Measurements from ENCODE around the gene ACP7.
"Not testable (repeated sequence)": the region's sequence is repeated elsewhere in the genome, so short reads cannot be mapped to it uniquely, and the experiment has no call there.

Gene ACP7

GRCh38 chr19:39083983-39084731 lies at the start of gene ACP7:
TSS of gene ACP7 (plus strand) at chr19:39084368. CDS start at chr19:39085270, 902 bp downstream.
- DNase-seq: no peak

- DNase-seq: no peak
Measured at GRCh38 chr19:39036581-39036980, 47.6 kb upstream of the ACP7 start.

GRCh38 chr19:39037194-39037593 lies 47.0 kb upstream of the ACP7 start:
- no peak for DNase-seq

- DNase-seq: peak; percentile 43 to 51
Measured at GRCh38 chr19:39038098-39038497, 46.1 kb upstream of the ACP7 start.

GRCh38 chr19:39045506-39045905 lies 38.7 kb upstream of the ACP7 start:
- DNase-seq: no peak

DNA sequence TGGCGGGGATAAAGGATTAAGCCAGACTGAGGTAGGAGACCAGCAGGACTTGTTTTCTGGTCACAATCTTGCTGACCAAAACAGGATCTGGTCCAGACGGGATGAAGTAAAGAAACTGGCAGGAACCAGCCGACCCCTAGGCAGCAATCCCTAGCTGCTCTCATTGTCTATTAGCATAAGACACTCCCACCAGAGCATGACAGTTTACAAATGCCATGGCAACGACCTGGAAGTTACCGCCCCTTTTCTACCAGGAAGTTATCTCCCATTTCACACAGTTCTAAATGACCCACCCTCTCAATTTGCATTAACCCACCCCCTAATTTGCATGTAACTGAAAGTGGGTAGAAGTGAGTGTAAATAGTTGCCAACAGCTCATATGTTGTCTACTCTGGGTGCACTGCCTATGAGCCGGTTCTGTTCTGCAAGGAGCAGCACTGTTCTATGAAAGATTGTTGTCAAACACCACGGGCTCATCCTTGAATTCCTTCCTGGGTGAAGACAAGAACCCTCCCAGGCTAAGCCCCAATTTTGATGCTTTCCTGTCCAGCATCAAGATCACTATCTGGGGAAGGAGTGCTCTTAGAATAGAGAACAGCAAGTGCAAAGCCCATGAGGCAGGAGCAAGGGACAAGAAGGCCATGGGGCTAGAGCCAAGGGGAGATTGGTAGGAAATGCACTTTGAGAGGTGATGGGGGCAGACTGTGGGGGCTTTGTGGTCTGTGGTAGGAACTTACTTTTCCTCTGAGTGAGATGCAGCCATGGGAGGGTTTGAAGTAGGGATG lies 37.9 kb upstream of the ACP7 start:
- DNase-seq: no peak

DNA sequence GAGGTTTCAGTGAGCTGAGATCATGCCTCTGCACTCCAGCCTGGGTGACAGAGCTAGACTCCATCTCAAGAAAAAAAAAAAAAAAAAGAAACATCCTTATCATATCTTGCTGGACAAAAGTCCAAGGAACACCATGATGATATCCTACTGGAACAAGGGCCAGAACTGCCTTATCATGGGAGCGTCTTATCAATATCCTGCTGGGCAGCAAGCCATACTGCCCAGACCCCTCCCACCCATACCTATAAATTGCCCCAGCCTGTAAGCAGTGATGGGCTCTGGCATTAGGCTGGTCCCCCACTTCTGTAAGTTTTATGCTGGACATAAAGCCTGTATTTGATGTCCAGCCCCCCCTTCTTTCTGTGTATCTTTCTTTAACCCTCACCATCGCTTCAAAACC lies 37.1 kb upstream of the ACP7 start:
- no peak for DNase-seq

- peak; percentile 27 to 65 for DNase-seq
Measured at GRCh38 chr19:39052243-39052746, 31.9 kb upstream of the ACP7 start.

DNA sequence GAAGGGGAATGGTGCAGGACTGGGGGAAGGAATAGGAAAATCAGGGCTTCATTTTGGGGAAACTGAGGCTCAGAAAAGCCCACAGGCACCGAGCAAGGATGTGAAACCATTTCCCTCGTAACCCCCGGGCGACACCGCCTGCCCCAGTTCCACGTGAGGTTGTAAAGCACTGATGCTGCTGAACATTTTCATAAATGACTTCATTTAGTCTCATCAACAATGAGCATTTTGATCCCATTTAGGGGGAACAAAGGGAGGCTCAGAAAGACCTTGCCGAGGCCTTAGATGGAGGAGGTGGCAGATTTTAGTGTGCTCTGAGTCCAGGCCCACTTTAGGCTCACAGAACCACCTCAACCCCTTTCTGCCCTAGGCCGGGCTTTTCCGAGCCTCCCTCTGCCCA lies 31.3 kb upstream of the ACP7 start:
- DNase-seq: no peak

GRCh38 chr19:39053276-39054090 lies 30.7 kb upstream of the ACP7 start:
- DNase-seq: no peak

- no peak for DNase-seq
Measured at GRCh38 chr19:39054091-39054470, 30.1 kb upstream of the ACP7 start.

DNA sequence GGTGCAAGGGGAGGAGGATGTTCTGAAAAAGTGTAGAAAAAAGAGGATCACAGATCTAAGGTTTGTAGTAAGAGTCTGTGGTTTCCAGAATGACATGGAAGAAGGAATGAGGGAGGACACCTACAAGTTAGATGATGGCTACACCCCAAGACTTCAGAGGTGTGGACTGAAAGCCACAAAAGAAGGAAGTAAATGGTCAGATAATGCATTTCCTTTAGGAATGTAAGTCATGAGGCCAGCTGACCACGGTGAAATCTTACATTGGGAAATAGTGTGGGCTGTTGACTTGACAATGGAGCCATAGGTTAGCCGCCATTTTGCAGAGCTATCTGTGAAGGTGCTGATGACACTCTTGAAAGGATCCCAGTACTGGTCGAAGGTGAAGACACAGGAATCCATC lies 26.6 kb upstream of the ACP7 start:
- DNase-seq: no peak

GRCh38 chr19:39059302-39059701 lies 24.9 kb upstream of the ACP7 start:
- no peak for DNase-seq

DNA sequence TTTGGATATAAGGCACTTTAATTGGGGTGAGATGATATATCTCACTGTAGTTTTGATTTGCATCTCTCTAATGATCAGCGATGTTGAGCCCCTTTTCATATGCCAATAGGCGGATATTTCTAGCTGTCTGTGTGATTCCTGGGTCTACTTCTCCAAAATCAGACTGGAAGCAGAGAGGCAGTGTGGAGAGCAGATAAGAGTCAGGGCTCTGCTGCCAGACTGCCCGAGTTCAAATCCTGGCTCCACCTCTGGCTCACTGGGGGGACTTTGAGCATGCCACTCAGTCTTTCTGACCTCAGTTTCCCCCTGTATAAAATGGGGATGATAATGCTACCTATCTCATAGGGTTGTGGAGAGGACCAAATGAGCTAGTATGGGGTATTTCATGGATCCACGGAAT lies 24.0 kb upstream of the ACP7 start:
- no peak for DNase-seq

GRCh38 chr19:39064405-39064804 lies 19.8 kb upstream of the ACP7 start:
- no peak for DNase-seq

- DNase-seq: no peak
Measured at GRCh38 chr19:39065928-39066327, 18.2 kb upstream of the ACP7 start.

GRCh38 chr19:39067104-39067503 lies 17.1 kb upstream of the ACP7 start:
- DNase-seq: no peak

- DNase-seq: not testable (repeated sequence)
Measured at GRCh38 chr19:39068259-39068658, 15.9 kb upstream of the ACP7 start.

DNA sequence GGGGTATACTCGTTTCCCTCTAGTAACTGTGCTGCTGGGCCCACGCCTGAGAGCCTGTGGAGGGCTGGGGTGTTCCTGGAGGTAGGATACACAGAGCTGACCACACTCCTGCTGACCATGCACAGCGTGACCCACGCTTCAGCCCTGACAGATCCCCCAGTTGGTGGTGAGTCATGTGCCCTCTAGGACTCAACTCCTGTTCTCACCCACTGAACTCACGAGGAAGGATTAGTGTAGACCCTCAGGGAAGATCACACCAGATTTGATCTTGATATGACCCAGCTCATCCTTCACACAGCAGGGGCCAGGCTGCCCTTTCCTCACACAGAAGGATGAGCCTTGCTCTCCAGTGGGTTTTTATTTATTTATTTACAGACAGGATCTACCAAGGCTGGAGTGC lies 13.3 kb upstream of the ACP7 start:
- no peak for DNase-seq

DNA sequence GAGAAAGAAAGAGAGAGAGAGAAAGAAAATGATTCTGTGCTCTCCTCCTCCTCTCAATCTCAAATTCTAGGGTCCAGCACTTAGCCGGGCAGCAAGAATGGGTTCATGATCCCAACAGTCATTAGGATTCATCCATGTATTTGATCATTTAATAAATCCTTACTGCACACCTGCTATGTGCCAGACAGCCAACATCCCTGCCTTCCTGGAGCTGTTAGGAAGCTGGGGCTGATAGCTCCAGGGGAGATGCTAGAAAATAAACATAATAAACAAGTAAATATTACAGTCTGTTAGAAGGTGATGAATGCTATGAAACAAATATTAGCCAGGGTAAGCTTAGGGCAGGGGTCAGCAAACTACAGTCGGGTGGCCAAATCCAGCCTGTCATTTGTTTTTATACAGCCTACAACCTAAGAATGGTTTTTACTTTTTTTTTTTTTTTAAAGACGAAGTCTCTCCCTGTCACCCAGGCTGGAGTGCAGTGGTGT lies 9.9 kb upstream of the ACP7 start:
- no peak for DNase-seq

DNA sequence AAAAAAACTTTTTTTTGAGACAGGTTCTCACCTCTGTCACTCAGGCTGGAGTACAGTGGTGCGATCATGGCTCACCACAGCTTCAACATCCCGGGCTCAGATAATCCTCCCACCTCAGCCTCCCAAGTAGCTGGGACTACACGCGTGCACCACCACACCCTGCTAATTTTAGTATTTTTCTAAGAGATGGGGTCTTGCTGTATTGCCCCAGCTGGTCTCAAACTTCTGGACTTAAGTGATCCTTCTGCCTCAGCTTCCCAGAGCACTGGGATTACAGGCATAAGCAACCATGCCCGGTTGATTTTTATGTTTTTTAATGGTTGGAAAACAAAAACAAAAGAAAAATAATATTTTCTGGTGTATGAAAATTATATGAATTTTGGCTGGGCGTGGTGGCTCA lies 9.2 kb upstream of the ACP7 start:
- DNase-seq: no peak

- DNase-seq: no peak
Measured at GRCh38 chr19:39077323-39077722, 6.8 kb upstream of the ACP7 start.

Measured in NCI-H1930 (cell line).